Tibial nerve (tissue), 4 donors: ENCODE data around the gene RGL4. TPM values are rescaled to one million over a fixed set of nuclear protein-coding genes. Genes with fewer than 3 reads are reported as not detected.

Experiments
- DNase-seq, 2 donors: peaks; one replicate each; pipeline ENCODE4 v3.0.0-alpha.2; 2019; ENCODE audit warnings: low spot score in 2 of 2
- H3K27ac ChIP-seq, 4 donors: fragments of 200-600 bp; sonication (generic) in 3 of 4; one replicate each; pipeline ENCODE4 v1.5.1; 2017 to 2019; ENCODE audit warnings: mild to moderate bottlenecking in 1 of 4
- H3K27me3 ChIP-seq, 2 donors: fragments of 200-600 bp; sonication (generic) in 1 of 2; one replicate each; pipeline versions ENCODE4 v1.5.1 to v1.6.0; 2017 to 2019
- H3K36me3 ChIP-seq, 3 donors: fragments of 200-600 bp; sonication (generic); one replicate each; pipeline ENCODE4 v1.5.1; 2018 to 2019
- H3K4me1 ChIP-seq, 4 donors: fragments of 200-600 bp; sonication (generic) in 3 of 4; one replicate each; pipeline ENCODE4 v1.5.1; 2017 to 2019
- H3K4me3 ChIP-seq, 4 donors: fragments of 200-600 bp; sonication (generic) in 3 of 4; one replicate each; pipeline ENCODE4 v1.5.1; 2017 to 2019; ENCODE audit warnings: mild to moderate bottlenecking in 1 of 4, moderate library complexity in 1 of 4
- H3K9me3 ChIP-seq, 4 donors: fragments of 200-600 bp; sonication (generic) in 3 of 4; one replicate each; pipeline ENCODE4 v1.5.1; 2017 to 2019
- CTCF ChIP-seq, 5 experiments: fragments of 200-600 bp in 3 of 5; fragments of 450-650 bp in 2 of 5; sonication (generic) in 3 of 5; IDR thresholded peaks; one replicate each; pipeline ENCODE4 v1.5.1; 2016 to 2019; ENCODE audit warnings: antibody characterized with exemption in 5 of 5, mild to moderate bottlenecking in 3 of 5, moderate library complexity in 2 of 5
- EP300 ChIP-seq, 2 donors: sonication (generic); formaldehyde crosslinking; IDR thresholded peaks; one replicate each; pipeline ENCODE4 v1.6.1; 2017; ENCODE audit warnings: antibody characterized with exemption in 2 of 2, mild to moderate bottlenecking in 1 of 2
- POLR2A ChIP-seq, 2 donors: fragments of 450-650 bp; IDR thresholded peaks; one replicate each; pipeline ENCODE4 v1.6.1; 2017; ENCODE audit warnings: antibody characterized with exemption in 2 of 2, mild to moderate bottlenecking in 2 of 2, moderate library complexity in 2 of 2
- WGBS, 2 donors: methylation state at CpG; one replicate each; pipeline ENCODE4 v1.1.5; 2018; 5-methylcytosine and 5-hydroxymethylcytosine counted together
- total RNA-seq, 4 donors: library from RNA; depleted of rRNA; stranded (reverse); fragments of >200 nt; gene quantifications; one replicate each; pipeline ENCODE4 v1.1.0, GENCODE V29; 2016

Gene RGL4
- total RNA-seq, 4 donors from 2014 or later = not detected

- DNase-seq = no peak
- TF ChIP-seq POLR2A (IDR thresholded peaks at IDR 0.05) = no peak
- TF ChIP-seq CTCF (IDR thresholded peaks at IDR 0.05) = no peak
- no peak for TF ChIP-seq EP300 (IDR thresholded peaks at IDR 0.05)
- no peaks in the 10 kb centered on the region for H3K9me3 ChIP-seq
- H3K27ac ChIP-seq = no peak overlapping the region
- H3K4me1 ChIP-seq = no peaks in the 10 kb centered on the region
- H3K4me3 ChIP-seq = no peak overlapping the region
- 89 to 91% methylated on average over 3 of the region's 3 CpGs for WGBS, 2 donors
- H3K36me3 ChIP-seq = peaks cover 0 to 94% (median 0%) of the 10 kb centered on the region in 3 donors
- no peaks in the 10 kb centered on the region for H3K27me3 ChIP-seq
Measured at GRCh38 chr22:23704829-23705228, 14.0 kb downstream of the RGL4 start.

GRCh38 chr22:23705358-23705757 lies 14.5 kb downstream of the RGL4 start:
- TF ChIP-seq EP300 (IDR thresholded peaks at IDR 0.05) (no peak), POLR2A (IDR thresholded peaks at IDR 0.05) (no peak), CTCF (IDR thresholded peaks at IDR 0.05) (no peak)
- no peak overlapping the region for H3K4me3 ChIP-seq
- H3K36me3 ChIP-seq = peaks cover 0 to 93% (median 3%) of the 10 kb centered on the region in 3 donors
- no peaks in the 10 kb centered on the region for H3K4me1 ChIP-seq
- 90 to 91% methylated on average over 3 of the region's 3 CpGs for WGBS, 2 donors
- H3K27me3 ChIP-seq = no peaks in the 10 kb centered on the region
- no peaks in the 10 kb centered on the region for H3K9me3 ChIP-seq
- DNase-seq = no peak
- no peak overlapping the region for H3K27ac ChIP-seq

GRCh38 chr22:23708270-23708669 lies 17.5 kb downstream of the RGL4 start:
- H3K9me3 ChIP-seq = no peaks in the 10 kb centered on the region
- 85 to 94% methylated on average over 1 of the region's 1 CpG for WGBS, 2 donors
- H3K36me3 ChIP-seq = peaks cover 0 to 95% (median 9%) of the 10 kb centered on the region in 3 donors
- H3K4me1 ChIP-seq = no peaks in the 10 kb centered on the region
- TF ChIP-seq POLR2A (IDR thresholded peaks at IDR 0.05) = no peak
- TF ChIP-seq EP300 (IDR thresholded peaks at IDR 0.05) = no peak
- no peak for TF ChIP-seq CTCF (IDR thresholded peaks at IDR 0.05)
- no peaks in the 10 kb centered on the region for H3K27me3 ChIP-seq
- H3K4me3 ChIP-seq = no peak overlapping the region
- no peak overlapping the region for H3K27ac ChIP-seq
- no peak for DNase-seq

GRCh38 chr22:23709107-23709506 lies 18.3 kb downstream of the RGL4 start:
- Histone ChIP-seq H3K36me3 (peaks cover 0 to 99% (median 9%) of the 10 kb centered on the region in 3 donors), H3K27ac (no peak overlapping the region), H3K4me3 (no peak overlapping the region), H3K4me1 (no peaks in the 10 kb centered on the region), H3K27me3 (no peaks in the 10 kb centered on the region), H3K9me3 (no peaks in the 10 kb centered on the region)
- no peak for DNase-seq
- TF ChIP-seq CTCF (IDR thresholded peaks at IDR 0.05) (no peak), EP300 (IDR thresholded peaks at IDR 0.05) (no peak)
- 77 to 81% methylated on average over 2 of the region's 2 CpGs for WGBS, 2 donors

GRCh38 chr22:23712256-23712655 lies 21.4 kb downstream of the RGL4 start:
- DNase-seq = no peak

More at GRCh38 chr22:23712256-23712655, 21.4 kb downstream of the RGL4 start:
- TF ChIP-seq CTCF (IDR thresholded peaks at IDR 0.05) = no peak
- no peak for TF ChIP-seq EP300 (IDR thresholded peaks at IDR 0.05)
- TF ChIP-seq POLR2A (IDR thresholded peaks at IDR 0.05) = no peak
- no peaks in the 10 kb centered on the region for H3K9me3 ChIP-seq
- WGBS, 2 donors = 88 to 92% methylated on average over 12 of the region's 12 CpGs
- H3K27me3 ChIP-seq = no peaks in the 10 kb centered on the region
- peaks cover 0 to 14% (median 10%) of the 10 kb centered on the region in 4 donors for H3K4me1 ChIP-seq
- H3K4me3 ChIP-seq = no peak overlapping the region
- peaks cover 0 to 78% (median 9%) of the 10 kb centered on the region in 3 donors for H3K36me3 ChIP-seq
- no peak overlapping the region for H3K27ac ChIP-seq
